ENCODE measurements around the gene GNAI3. TPM values are rescaled to one million over a fixed set of nuclear protein-coding genes. Genes with fewer than 3 reads are reported as not detected.

The GNAI3 gene
- polyA plus RNA-seq, 1 donor from 2014 or later, result 10.6 TPM

- H3K9ac ChIP-seq (ENCODE audit: low read length), result no peak overlapping the region
- H4K20me1 ChIP-seq (ENCODE audit: insufficient read depth), result no peaks in the 10 kb centered on the region
- H3K9me2 ChIP-seq (ENCODE audit: insufficient read depth, low read length), result no peaks in the 10 kb centered on the region
- TF ChIP-seq SMC3 (conservative IDR thresholded peaks at IDR 0.05; ENCODE audit: poor library complexity) (no peak), REST (IDR thresholded peaks at IDR 0.05; ENCODE audit: borderline replicate concordance) (no peak), CTCF (IDR thresholded peaks at IDR 0.05; ENCODE audit: poor library complexity, severe bottlenecking) (no peak), EP300 (conservative IDR thresholded peaks at IDR 0.05; ENCODE audit: poor library complexity, severe bottlenecking) (no peak), MXI1 (conservative IDR thresholded peaks at IDR 0.05; ENCODE audit: poor library complexity, severe bottlenecking) (no peak), TAF1 (IDR thresholded peaks at IDR 0.05; ENCODE audit: low read depth) (no peak)
- H3K27me3 ChIP-seq (ENCODE audit: insufficient read depth, low read depth, low read length), result no peaks in the 10 kb centered on the region
- H3K79me2 ChIP-seq (replicated peaks; ENCODE audit: insufficient read depth, low read length), result no peaks in the 10 kb centered on the region
- no peak overlapping the region for H3K4me2 ChIP-seq (ENCODE audit: low read length)
- no peaks in the 10 kb centered on the region for H3F3A ChIP-seq (ENCODE audit: insufficient read depth, low read length, poor library complexity, severe bottlenecking)
- H3K36me3 ChIP-seq (ENCODE audit: insufficient read depth, low read length), result no peaks in the 10 kb centered on the region
- H3K27ac ChIP-seq (ENCODE audit: low read length), result no peak overlapping the region
- no peaks in the 10 kb centered on the region for H3K9me3 ChIP-seq (ENCODE audit: low read length)
- no peak overlapping the region for H2AFZ ChIP-seq (ENCODE audit: low read depth, low read length)
- H3K4me3 ChIP-seq (ENCODE audit: low read length), result no peak overlapping the region
Measured at GRCh38 chr1:109514846-109515245, 33.6 kb upstream of the GNAI3 start.

- Histone ChIP-seq H3K27me3 (ENCODE audit: insufficient read depth, low read depth, low read length) (no peaks in the 10 kb centered on the region), H4K20me1 (ENCODE audit: insufficient read depth) (no peaks in the 10 kb centered on the region), H2AFZ (ENCODE audit: low read depth, low read length) (no peak overlapping the region), H3K9me2 (ENCODE audit: insufficient read depth, low read length) (no peaks in the 10 kb centered on the region), H3K4me3 (ENCODE audit: low read length) (no peak overlapping the region), H3F3A (ENCODE audit: insufficient read depth, low read length, poor library complexity, severe bottlenecking) (no peaks in the 10 kb centered on the region), H3K27ac (ENCODE audit: low read length) (no peak overlapping the region), H3K4me2 (ENCODE audit: low read length) (no peak overlapping the region), H3K36me3 (ENCODE audit: insufficient read depth, low read length) (no peaks in the 10 kb centered on the region), H3K79me2 (replicated peaks; ENCODE audit: insufficient read depth, low read length) (no peaks in the 10 kb centered on the region), H3K9me3 (ENCODE audit: low read length) (no peaks in the 10 kb centered on the region), H3K9ac (ENCODE audit: low read length) (no peak overlapping the region)
- TF ChIP-seq EZH2 (IDR thresholded peaks at IDR 0.05; ENCODE audit: borderline replicate concordance, insufficient read depth, low read length, poor library complexity, severe bottlenecking) (no peak), CTCF (IDR thresholded peaks at IDR 0.05; ENCODE audit: poor library complexity, severe bottlenecking) (no peak), REST (IDR thresholded peaks at IDR 0.05; ENCODE audit: borderline replicate concordance) (no peak), EP300 (conservative IDR thresholded peaks at IDR 0.05; ENCODE audit: poor library complexity, severe bottlenecking) (no peak)
Measured at GRCh38 chr1:109516872-109517271, 31.5 kb upstream of the GNAI3 start.

Data from neural cell (in vitro differentiated cells).